SK-N-MC (cell line): Measurements from ENCODE around the gene MTHFS.

Experiments used
- EZH2 ChIP-seq: fragments of 200-600 bp; sonication (generic); IDR thresholded peaks from one replicate; pipeline ENCODE4 v1.6.1; 2017; ENCODE audit warnings: antibody characterized with exemption
- POLR2AphosphoS5 ChIP-seq: IDR thresholded peaks from 2 replicates; pipeline ENCODE4 v1.6.1; 2012; ENCODE audit warnings: mild to moderate bottlenecking, low read depth, low read length, borderline replicate concordance

- TF ChIP-seq EZH2 (no peak), POLR2AphosphoS5 (no peak)
These were observed 38.3 kb downstream of the MTHFS start for GRCh38 chr15:79858469-79858868.
